Heart left ventricle (tissue), 16 donors: ENCODE results near the gene TCEANC2. TPM values are rescaled to one million over a fixed set of nuclear protein-coding genes. Genes with fewer than 3 reads are reported as not detected.

Experiments
- ATAC-seq, 4 donors: fragments of 200-7000 bp; cut with Tn5 transposase; one replicate each; pipeline ENCODE4 v1.9.1; 2020 to 2022; ENCODE audit warnings: moderate library complexity in 4 of 4, mild to moderate bottlenecking in 3 of 4, moderate number of reproducible peaks in 1 of 4
- DNase-seq, 5 donors: peaks; one replicate each; pipeline ENCODE4 v3.0.0-alpha.2; 2020
- H3K27ac ChIP-seq, 12 donors: fragments of 200-600 bp; sonication (generic) in 4 of 12; one replicate each; pipeline versions ENCODE4 v1.5.0 to v1.8.0; 2016 to 2022; ENCODE audit warnings: mild to moderate bottlenecking in 2 of 12
- H3K27me3 ChIP-seq, 9 donors: fragments of 200-600 bp; sonication (generic) in 2 of 9; one replicate each; pipeline versions ENCODE4 v1.5.1 to v1.8.0; 2016 to 2022; ENCODE audit warnings: mild to moderate bottlenecking in 3 of 9
- H3K36me3 ChIP-seq, 9 donors: fragments of 200-600 bp; sonication (generic) in 2 of 9; one replicate each; pipeline versions ENCODE4 v1.5.0 to v1.8.0; 2018 to 2022; ENCODE audit warnings: mild to moderate bottlenecking in 2 of 9
- H3K4me1 ChIP-seq, 12 donors: fragments of 200-600 bp; sonication (generic) in 4 of 12; one replicate each; pipeline versions ENCODE4 v1.5.0 to v1.8.0; 2016 to 2022; ENCODE audit warnings: mild to moderate bottlenecking in 3 of 12
- H3K4me3 ChIP-seq, 12 donors: fragments of 200-600 bp; sonication (generic) in 4 of 12; one replicate each; pipeline versions ENCODE4 v1.5.0 to v1.8.0; 2017 to 2022; ENCODE audit warnings: mild to moderate bottlenecking in 9 of 12, moderate library complexity in 4 of 12
- H3K9me3 ChIP-seq, 12 donors: fragments of 200-600 bp; sonication (generic) in 4 of 12; one replicate each; pipeline versions ENCODE4 v1.5.0 to v1.8.0; 2016 to 2022; ENCODE audit warnings: mild to moderate bottlenecking in 1 of 12
- POLR2A ChIP-seq, 2 donors: fragments of 450-650 bp; IDR thresholded peaks; one replicate each; pipeline ENCODE4 v1.6.1; 2017; ENCODE audit warnings: antibody characterized with exemption in 2 of 2, mild to moderate bottlenecking in 2 of 2, moderate library complexity in 2 of 2
- whole genome bisulfite sequencing, 4 donors: extraction: QIAGEN DNeasy Blood & Tissue Kit in 2 of 4; methylation state at CpG; one replicate each; pipeline versions ENCODE4 v1.1.5 to v1.1.7; 2013 to 2018; 5-methylcytosine and 5-hydroxymethylcytosine counted together
- intact Hi-C, 10 donors: fragments of 100-400 bp; cut with DNase I; formaldehyde crosslinking; loops; one replicate each; pipeline versions ENCODE4 v1.11.1 to v1.14.2; 2022
- polyA plus RNA-seq, 2 donors: library from polyadenylated mRNA; stranded (reverse); fragments of 200-250 nt; gene quantifications; one replicate each; pipeline ENCODE4 v1.2.3, GENCODE V29; 2013
- total RNA-seq, 9 donors: library from RNA; depleted of rRNA in 2 of 9; stranded (reverse); fragments of >200 nt in 2 of 9; fragmentation: NEBNext Ultra II Directional in 3 of 9; extraction: Animal tissue kit (Norgen Biotek cat#: 25700) in 3 of 9; gene quantifications; one replicate each; pipeline versions ENCODE4 v1.1.0 to v1.2.4, GENCODE V29; 2016 to 2023
- TF ChIP-seq, protein P1 (sequence below), 12 donors: fragments of 200-600 bp; sonication (generic) in 4 of 12; IDR thresholded peaks; one replicate each; pipeline versions ENCODE4 v1.5.0 to v1.8.0; 2018 to 2022; ENCODE audit warnings: antibody characterized with exemption in 12 of 12, mild to moderate bottlenecking in 5 of 12
- donor health status: ischemic (EF 13 %, LVEDD 7.1; RV severe dilation, severe dysfunction).
- donor health status: healthy with polysubstance abuse.
- donor health status: DM: no; HTN: yes; CAD: no.
- donor health status: DM: no; HTN: no; CAD: no.
- donor health status: ischemic (EF 25% LVEDD 6.9; RV normal size, moderate dysfunction).
- donor health status: ischemic (EF 25% LVEDD 5.7; RV mildly dilated, moderate dysfunction).
- donor health status: healthy.
- donor health status: DM: yes; HTN: yes; CAD: no.
- donor health status: ischemic (EF 35%, LVEDD 5.7; RV mildly dilated, moderate dysfunction).
- donor health status: nonischemic (EF 11% LVEDD 7.7; RV severe dilation, severe dysfunction).
- donor health status: DM: yes; HTN: yes; CAD: no.
- donor health status: PGD.
- donor health status: ischemic (EF 29% LVEDD 5.4; RV normal size, mild dysfunction).
- donor health status: nonischemic (EF 23%, LVEDD 6.1; RV moderate dilation, normal function).

The TCEANC2 gene
- total and polyA plus RNA-seq, 11 donors, result 2.4 to 6.6 (median 4.5) TPM

DNA sequence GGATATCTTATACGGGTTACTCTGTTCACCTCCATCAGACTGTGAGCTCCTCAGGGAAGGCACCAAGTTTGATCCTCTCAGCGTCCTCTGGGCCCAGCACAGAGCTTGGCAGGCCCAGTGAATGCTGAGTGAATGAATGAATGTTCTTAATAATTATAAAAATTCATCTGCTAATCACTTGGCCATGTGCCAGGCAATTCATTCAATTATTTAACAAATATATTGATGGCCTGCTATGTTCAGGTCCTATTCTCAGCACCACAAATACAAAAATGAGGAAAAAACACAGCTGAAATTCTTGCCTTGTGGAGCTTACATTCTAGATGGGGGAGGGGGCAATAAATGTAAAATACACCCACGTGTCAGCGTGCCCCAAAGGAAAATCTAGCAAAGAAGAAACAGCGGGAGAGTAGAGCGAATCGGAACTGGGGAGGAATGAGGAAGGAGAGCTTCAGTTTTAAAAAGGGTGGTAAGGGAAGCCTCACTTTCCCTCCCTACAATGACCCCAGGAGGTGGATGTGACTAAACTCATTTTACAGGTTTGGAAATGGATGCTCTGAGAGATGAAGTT is 83.6 kb downstream of the TCEANC2 start:
- intact Hi-C loops, result no loop called here
- no peak for TF ChIP-seq POLR2A (IDR thresholded peaks at IDR 0.05)
- TF ChIP-seq, protein P1, sequence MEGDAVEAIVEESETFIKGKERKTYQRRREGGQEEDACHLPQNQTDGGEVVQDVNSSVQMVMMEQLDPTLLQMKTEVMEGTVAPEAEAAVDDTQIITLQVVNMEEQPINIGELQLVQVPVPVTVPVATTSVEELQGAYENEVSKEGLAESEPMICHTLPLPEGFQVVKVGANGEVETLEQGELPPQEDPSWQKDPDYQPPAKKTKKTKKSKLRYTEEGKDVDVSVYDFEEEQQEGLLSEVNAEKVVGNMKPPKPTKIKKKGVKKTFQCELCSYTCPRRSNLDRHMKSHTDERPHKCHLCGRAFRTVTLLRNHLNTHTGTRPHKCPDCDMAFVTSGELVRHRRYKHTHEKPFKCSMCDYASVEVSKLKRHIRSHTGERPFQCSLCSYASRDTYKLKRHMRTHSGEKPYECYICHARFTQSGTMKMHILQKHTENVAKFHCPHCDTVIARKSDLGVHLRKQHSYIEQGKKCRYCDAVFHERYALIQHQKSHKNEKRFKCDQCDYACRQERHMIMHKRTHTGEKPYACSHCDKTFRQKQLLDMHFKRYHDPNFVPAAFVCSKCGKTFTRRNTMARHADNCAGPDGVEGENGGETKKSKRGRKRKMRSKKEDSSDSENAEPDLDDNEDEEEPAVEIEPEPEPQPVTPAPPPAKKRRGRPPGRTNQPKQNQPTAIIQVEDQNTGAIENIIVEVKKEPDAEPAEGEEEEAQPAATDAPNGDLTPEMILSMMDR (IDR thresholded peaks at IDR 0.05), result no peak
- H3K27ac ChIP-seq, result no peak overlapping the region
- H3K36me3 ChIP-seq, result no peaks in the 10 kb centered on the region
- no peak overlapping the region for H3K4me3 ChIP-seq
- H3K9me3 ChIP-seq, result no peaks in the 10 kb centered on the region
- peaks cover 0 to 4% (median 0%) of the 10 kb centered on the region in 12 donors for H3K4me1 ChIP-seq
- no peaks in the 10 kb centered on the region for H3K27me3 ChIP-seq
- no peak for ATAC-seq
- DNase-seq, result no peak
- whole genome bisulfite sequencing, 4 donors, result 74 to 83% (median 80%) methylated on average over 7 of the region's 7 CpGs

DNA sequence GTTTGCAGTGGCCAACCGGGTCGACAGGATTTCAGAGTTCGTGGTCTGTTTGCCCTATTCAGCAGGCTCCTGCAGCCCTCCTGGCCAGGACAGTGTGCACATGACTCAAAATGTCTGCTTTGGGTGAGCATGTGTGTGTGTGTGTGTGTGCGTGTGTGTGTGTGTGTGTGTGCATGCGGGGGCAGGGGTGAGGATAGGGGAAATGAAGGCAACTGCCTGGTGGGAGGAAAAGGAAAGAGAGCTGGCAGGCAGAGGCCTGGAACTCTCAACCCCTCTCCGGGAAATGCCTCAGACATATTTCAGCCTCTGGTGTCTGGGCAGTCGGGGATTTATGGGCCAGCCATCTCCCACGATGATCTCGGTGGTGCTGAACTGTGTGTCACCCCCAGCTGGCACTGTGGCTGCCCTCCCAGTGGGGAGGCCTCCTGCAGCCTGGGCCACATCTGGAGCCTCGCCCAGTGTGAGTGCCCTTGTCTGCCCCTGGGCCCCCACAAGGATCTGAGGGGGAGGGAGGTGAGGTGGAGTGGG is 84.2 kb downstream of the TCEANC2 start:
- Histone ChIP-seq H3K4me3 (no peak overlapping the region), H3K27ac (no peak overlapping the region), H3K27me3 (no peaks in the 10 kb centered on the region), H3K9me3 (no peaks in the 10 kb centered on the region), H3K4me1 (peaks cover 0 to 4% (median 0%) of the 10 kb centered on the region in 12 donors), H3K36me3 (no peaks in the 10 kb centered on the region)
- DNase-seq, result no peak
- WGBS, 4 donors, result 25 to 58% (median 39%) methylated on average over 8 to 10 of the region's 10 CpGs
- ATAC-seq, result peak in 2 of 4 donors; percentile 24 to 26
- intact Hi-C loops, result no loop called here
- TF ChIP-seq POLR2A (IDR thresholded peaks at IDR 0.05), result no peak
- TF ChIP-seq, protein P1 (IDR thresholded peaks at IDR 0.05), result no peak

DNA sequence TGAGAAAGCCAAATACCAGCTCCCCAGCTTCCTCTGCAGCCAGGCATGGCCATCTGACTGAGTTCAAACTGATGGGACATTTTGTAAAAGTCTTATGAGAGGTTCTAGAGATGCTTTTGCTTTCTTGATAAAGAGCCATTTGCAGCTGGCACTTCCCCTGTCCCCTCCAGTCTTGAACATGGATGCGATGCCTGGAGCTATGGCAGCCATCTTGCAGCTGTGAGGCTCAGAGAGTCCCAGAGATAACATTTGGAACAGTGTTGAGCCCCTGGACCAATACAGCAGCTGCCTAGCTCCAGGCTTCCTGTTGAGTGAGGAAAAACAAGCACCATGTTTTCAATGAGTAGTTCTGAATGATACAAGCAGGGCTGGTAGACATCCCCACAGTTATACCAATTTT is 85.6 kb downstream of the TCEANC2 start:
- Histone ChIP-seq H3K9me3 (no peaks in the 10 kb centered on the region), H3K27me3 (no peaks in the 10 kb centered on the region), H3K4me3 (no peak overlapping the region), H3K27ac (no peak overlapping the region), H3K4me1 (peaks cover 0 to 4% (median 0%) of the 10 kb centered on the region in 12 donors), H3K36me3 (no peaks in the 10 kb centered on the region)
- no peak for TF ChIP-seq POLR2A (IDR thresholded peaks at IDR 0.05)
- TF ChIP-seq, protein P1 (IDR thresholded peaks at IDR 0.05), result no peak
- ATAC-seq, result no peak
- WGBS, 4 donors, result 98 to 100% (median 100%) methylated on average over 1 of the region's 1 CpG
- no peak for DNase-seq
- intact Hi-C loops, result no loop called here

DNA sequence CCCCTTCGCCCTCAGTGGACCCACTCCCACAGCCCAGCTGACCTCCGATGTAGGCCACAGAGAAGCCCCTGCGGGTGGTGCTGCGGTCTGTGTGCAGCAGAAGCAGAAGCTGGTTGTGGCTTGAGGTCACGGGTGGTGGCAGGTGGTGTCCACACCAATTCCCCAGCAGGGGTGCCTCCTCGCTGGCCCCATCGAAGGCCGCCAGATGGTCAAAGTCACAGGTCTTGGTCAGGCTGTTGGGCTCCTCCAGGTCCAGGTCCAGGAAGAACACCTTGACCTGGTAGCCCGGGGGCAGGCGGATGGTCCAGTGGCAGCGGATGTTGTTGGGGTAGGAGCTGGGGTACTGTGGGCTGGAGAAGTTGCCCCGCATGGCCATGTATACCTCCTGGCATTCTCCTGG is 86.3 kb downstream of the TCEANC2 start:
- WGBS, 4 donors, result 92 to 98% (median 98%) methylated on average over 9 to 12 of the region's 12 CpGs
- intact Hi-C loops, result no loop called here
- no peak for ATAC-seq
- Histone ChIP-seq H3K36me3 (no peaks in the 10 kb centered on the region), H3K9me3 (no peaks in the 10 kb centered on the region), H3K4me3 (no peak overlapping the region), H3K27me3 (no peaks in the 10 kb centered on the region), H3K4me1 (peaks cover 0 to 4% (median 0%) of the 10 kb centered on the region in 12 donors), H3K27ac (no peak overlapping the region)
- DNase-seq, result no peak
- TF ChIP-seq POLR2A (IDR thresholded peaks at IDR 0.05), result no peak
- TF ChIP-seq, protein P1 (IDR thresholded peaks at IDR 0.05), result no peak
